ENCODE results near the gene DPYSL3. TPM values are rescaled to one million over a fixed set of nuclear protein-coding genes. Genes with fewer than 3 reads are reported as not detected.

The DPYSL3 gene
- total RNA-seq, 4 donors from 2014 or later, result 27.6 to 107 (median 31.4) TPM

DNA sequence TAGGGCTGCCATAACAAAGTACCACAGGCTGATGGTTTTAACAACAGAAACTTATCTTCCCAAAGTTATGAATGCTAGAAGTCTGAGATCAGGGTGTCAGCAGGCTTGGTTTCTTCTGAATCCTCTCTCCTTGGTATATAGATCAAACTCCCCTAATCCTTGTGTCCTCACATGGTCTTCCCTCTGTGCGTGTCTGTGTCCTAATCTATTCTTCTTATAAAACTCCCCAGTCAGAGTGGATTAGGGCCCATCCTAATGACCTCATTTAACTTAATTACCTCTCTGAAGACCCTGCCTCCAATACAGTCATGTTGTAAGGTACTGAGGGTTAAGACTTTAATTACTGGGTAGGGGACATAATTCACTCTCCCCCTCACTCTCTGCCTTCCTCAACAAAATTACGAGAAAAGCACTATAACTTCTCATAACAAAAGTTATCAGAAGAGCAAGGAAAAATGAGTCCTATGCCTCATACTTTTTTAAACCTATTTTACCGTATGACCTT, 68.6 kb downstream of the DPYSL3 start:
- 88 to 91% methylated on average over 3 of the region's 3 CpGs for WGBS, 2 donors (ENCODE audit: low coverage in 1 of 2)
- TF ChIP-seq POLR2A (IDR thresholded peaks at IDR 0.05), result no peak
- TF ChIP-seq EP300 (IDR thresholded peaks at IDR 0.05; ENCODE audit: low read depth), result no peak
- no peak for TF ChIP-seq POLR2AphosphoS5 (IDR thresholded peaks at IDR 0.05)
- TF ChIP-seq CTCF (IDR thresholded peaks at IDR 0.05), result no peak
- Histone ChIP-seq H3K9me3 (no peaks in the 10 kb centered on the region), H3K27ac (peak overlapping the region in 3 of 4 donors; percentile 5 to 31 (median 8)), H3K27me3 (no peaks in the 10 kb centered on the region), H3K4me1 (peaks cover 0 to 18% (median 7%) of the 10 kb centered on the region in 4 donors), H3K4me3 (no peak overlapping the region), H3K36me3 (no peaks in the 10 kb centered on the region)
- intact Hi-C loops (cut with DNase I; ENCODE audit: low total_unique reads) (no loop called here), in situ Hi-C loops (cut with MboI; ENCODE audit: low pct_ligation_motif_present in 1 of 4, low pct_unique_long_range_greater_than_20kb in 1 of 4, low sequenced_read_pairs in 3 of 4) (no loop called here)
- DNase-seq, result no peak

GRCh38 chr5:147439254-147439653, 70.6 kb downstream of the DPYSL3 start:
- WGBS, 2 donors (ENCODE audit: low coverage in 1 of 2), result 87 to 100% methylated on average over 1 to 2 of the region's 2 CpGs
- Histone ChIP-seq H3K9me3 (no peaks in the 10 kb centered on the region), H3K4me3 (no peak overlapping the region), H3K27ac (peak overlapping the region in 1 of 4 donors; percentile 10), H3K36me3 (no peaks in the 10 kb centered on the region), H3K27me3 (no peaks in the 10 kb centered on the region), H3K4me1 (peaks cover 0 to 9% (median 2%) of the 10 kb centered on the region in 4 donors)
- no peak for DNase-seq
- in situ Hi-C loops (cut with MboI; ENCODE audit: low pct_ligation_motif_present in 1 of 4, low pct_unique_long_range_greater_than_20kb in 1 of 4, low sequenced_read_pairs in 3 of 4) (no loop called here), intact Hi-C loops (cut with DNase I; ENCODE audit: low total_unique reads) (no loop called here)
- TF ChIP-seq CTCF (IDR thresholded peaks at IDR 0.05), result no peak
- TF ChIP-seq POLR2AphosphoS5 (IDR thresholded peaks at IDR 0.05), result no peak
- no peak for TF ChIP-seq POLR2A (IDR thresholded peaks at IDR 0.05)

- Histone ChIP-seq H3K9me3 (no peaks in the 10 kb centered on the region), H3K27ac (no peak overlapping the region), H3K27me3 (no peaks in the 10 kb centered on the region), H3K4me3 (no peak overlapping the region), H3K4me1 (peaks cover 6 to 25% (median 12%) of the 10 kb centered on the region in 4 donors), H3K36me3 (no peaks in the 10 kb centered on the region)
- WGBS, 2 donors (ENCODE audit: low coverage in 1 of 2), result 60 to 70% methylated on average over 2 to 6 of the region's 6 CpGs
- no peak for DNase-seq
- intact Hi-C loops (cut with DNase I; ENCODE audit: low total_unique reads) (no loop called here), in situ Hi-C loops (cut with MboI; ENCODE audit: low pct_ligation_motif_present in 1 of 4, low pct_unique_long_range_greater_than_20kb in 1 of 4, low sequenced_read_pairs in 3 of 4) (no loop called here)
- no peak for TF ChIP-seq EP300 (IDR thresholded peaks at IDR 0.05; ENCODE audit: low read depth)
- no peak for TF ChIP-seq POLR2AphosphoS5 (IDR thresholded peaks at IDR 0.05)
- TF ChIP-seq CTCF (IDR thresholded peaks at IDR 0.05), result no peak
- TF ChIP-seq POLR2A (IDR thresholded peaks at IDR 0.05), result no peak
These were observed 72.7 kb downstream of the DPYSL3 start for GRCh38 chr5:147437161-147437596.

DNA sequence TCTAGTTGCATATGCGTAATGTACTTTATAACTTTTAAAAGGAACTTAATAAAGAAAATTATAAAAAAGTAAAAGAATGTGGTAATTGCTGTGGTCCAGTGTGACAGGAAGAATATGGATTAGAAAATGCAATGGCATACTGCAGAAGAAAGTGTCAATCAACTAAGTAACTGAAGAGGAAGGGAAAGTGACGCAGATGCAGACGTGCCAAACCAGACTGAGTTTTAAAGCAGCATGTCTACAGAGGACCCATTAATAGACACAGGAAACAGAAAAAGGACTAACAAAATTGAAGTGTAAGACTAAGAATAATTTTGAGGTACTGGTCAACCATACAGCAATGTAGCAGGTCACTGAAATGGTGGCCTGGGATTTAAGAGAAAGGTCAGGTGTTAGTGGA, 73.3 kb downstream of the DPYSL3 start:
- H3K4me3 ChIP-seq, result no peak overlapping the region
- H3K4me1 ChIP-seq, result peaks cover 9 to 31% (median 14%) of the 10 kb centered on the region in 4 donors
- TF ChIP-seq POLR2A (IDR thresholded peaks at IDR 0.05) (no peak), EP300 (IDR thresholded peaks at IDR 0.05; ENCODE audit: low read depth) (no peak), POLR2AphosphoS5 (IDR thresholded peaks at IDR 0.05) (no peak), CTCF (IDR thresholded peaks at IDR 0.05) (no peak)
- H3K9me3 ChIP-seq, result no peaks in the 10 kb centered on the region
- 78 to 80% methylated on average over 3 of the region's 3 CpGs for WGBS, 2 donors (ENCODE audit: low coverage in 1 of 2)
- intact Hi-C loops (cut with DNase I; ENCODE audit: low total_unique reads), result no loop called here
- in situ Hi-C loops (cut with MboI; ENCODE audit: low pct_ligation_motif_present in 1 of 4, low pct_unique_long_range_greater_than_20kb in 1 of 4, low sequenced_read_pairs in 3 of 4), result no loop called here
- no peaks in the 10 kb centered on the region for H3K36me3 ChIP-seq
- H3K27ac ChIP-seq, result no peak overlapping the region
- no peaks in the 10 kb centered on the region for H3K27me3 ChIP-seq
- DNase-seq, result no peak

All from transverse colon (tissue), 4 donors.